ENCODE results near the gene HOXA11. TPM values are rescaled to one million over a fixed set of nuclear protein-coding genes. Genes with fewer than 3 reads are reported as not detected.

HOXA11 gene
- polyA plus RNA-seq, 4 donors = 35.0 to 41.3 (median 39.7) TPM

GRCh38 chr7:27148756-27149641, 36.0 kb downstream of the HOXA11 start:
- no peak for DNase-seq (ENCODE audit: low read depth in 4 of 4, low spot score in 3 of 4)

- no peak for DNase-seq (ENCODE audit: low read depth in 4 of 4, low spot score in 3 of 4)
These were observed 36.8 kb downstream of the HOXA11 start for GRCh38 chr7:27148031-27148755.

DNA sequence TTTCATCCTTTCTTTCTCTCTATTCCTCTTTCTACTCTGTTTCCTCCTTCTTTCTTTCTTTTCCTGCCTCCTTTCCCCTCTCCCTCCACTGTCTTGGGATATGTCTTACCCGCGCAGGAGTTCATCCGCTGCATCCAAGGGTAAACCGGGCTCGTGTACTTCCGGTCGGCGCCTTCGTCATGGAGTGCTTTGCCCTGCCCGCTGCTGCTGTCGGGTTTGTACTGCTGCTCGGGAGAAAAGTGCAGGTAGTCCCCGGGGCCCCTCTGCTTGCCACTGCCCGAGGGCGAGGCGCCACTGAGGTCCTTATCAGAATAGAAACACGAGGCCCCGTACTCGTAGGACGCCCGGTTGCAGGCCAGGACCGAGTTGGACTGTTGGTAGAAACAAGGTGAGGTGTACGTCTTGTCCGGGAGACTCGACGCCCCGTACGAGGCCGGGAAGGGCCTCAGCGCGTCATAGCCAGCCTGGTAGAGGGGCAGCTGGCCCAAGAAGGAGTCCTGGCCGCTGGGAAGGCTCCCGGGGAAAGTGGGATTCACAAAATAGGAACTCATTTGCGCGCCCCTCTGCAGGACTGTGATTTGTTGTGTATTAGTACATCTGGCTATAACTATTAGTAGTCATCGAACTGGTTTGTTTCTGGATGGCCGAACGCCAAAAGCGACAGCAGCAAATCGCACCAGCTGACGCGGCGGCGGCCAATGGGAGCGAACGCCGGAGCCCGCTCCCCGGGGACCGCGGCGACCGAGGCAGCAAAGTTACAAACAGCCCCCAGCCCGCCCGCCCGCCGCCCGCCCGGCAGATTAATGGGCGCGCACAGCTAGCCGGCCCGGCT, 37.6 kb downstream of the HOXA11 start, which contains the start of gene HOXA6:
HOXA6 (minus strand) TSS at position 576 of the 832 bp plus-strand sequence; CDS start at position 551, 25 bp downstream.
- DNase-seq (ENCODE audit: low read depth in 4 of 4, low spot score in 3 of 4) = no peak

- no peak for DNase-seq (ENCODE audit: low read depth in 4 of 4, low spot score in 3 of 4)
These were observed 38.4 kb downstream of the HOXA11 start for GRCh38 chr7:27146491-27147198.

GRCh38 chr7:27145914-27146412, 39.1 kb downstream of the HOXA11 start:
- DNase-seq (ENCODE audit: low read depth in 4 of 4, low spot score in 3 of 4) = no peak

GRCh38 chr7:27145165-27145913, 39.7 kb downstream of the HOXA11 start:
- no peak for DNase-seq (ENCODE audit: low read depth in 4 of 4, low spot score in 3 of 4)

GRCh38 chr7:27144781-27145164, 40.3 kb downstream of the HOXA11 start:
- no peak for DNase-seq (ENCODE audit: low read depth in 4 of 4, low spot score in 3 of 4)

GRCh38 chr7:27143950-27144780, 40.9 kb downstream of the HOXA11 start:
- DNase-seq (ENCODE audit: low read depth in 4 of 4, low spot score in 3 of 4) = no peak

GRCh38 chr7:27143023-27143949, 41.7 kb downstream of the HOXA11 start, which contains the start of gene HOXA5:
TSS of gene HOXA5 (minus strand) at chr7:27143681. CDS start at chr7:27143607, 74 bp downstream.
- DNase-seq (ENCODE audit: low read depth in 4 of 4, low spot score in 3 of 4) = peak in 2 of 4 donors; percentile 88 to 90

GRCh38 chr7:27142580-27143022, 42.4 kb downstream of the HOXA11 start:
- no peak for DNase-seq (ENCODE audit: low read depth in 4 of 4, low spot score in 3 of 4)

- DNase-seq (ENCODE audit: low read depth in 4 of 4, low spot score in 3 of 4) = no peak
These were observed 43.0 kb downstream of the HOXA11 start for GRCh38 chr7:27141923-27142579.

- no peak for DNase-seq (ENCODE audit: low read depth in 4 of 4, low spot score in 3 of 4)
These were observed 43.7 kb downstream of the HOXA11 start for GRCh38 chr7:27141137-27141922.

DNA sequence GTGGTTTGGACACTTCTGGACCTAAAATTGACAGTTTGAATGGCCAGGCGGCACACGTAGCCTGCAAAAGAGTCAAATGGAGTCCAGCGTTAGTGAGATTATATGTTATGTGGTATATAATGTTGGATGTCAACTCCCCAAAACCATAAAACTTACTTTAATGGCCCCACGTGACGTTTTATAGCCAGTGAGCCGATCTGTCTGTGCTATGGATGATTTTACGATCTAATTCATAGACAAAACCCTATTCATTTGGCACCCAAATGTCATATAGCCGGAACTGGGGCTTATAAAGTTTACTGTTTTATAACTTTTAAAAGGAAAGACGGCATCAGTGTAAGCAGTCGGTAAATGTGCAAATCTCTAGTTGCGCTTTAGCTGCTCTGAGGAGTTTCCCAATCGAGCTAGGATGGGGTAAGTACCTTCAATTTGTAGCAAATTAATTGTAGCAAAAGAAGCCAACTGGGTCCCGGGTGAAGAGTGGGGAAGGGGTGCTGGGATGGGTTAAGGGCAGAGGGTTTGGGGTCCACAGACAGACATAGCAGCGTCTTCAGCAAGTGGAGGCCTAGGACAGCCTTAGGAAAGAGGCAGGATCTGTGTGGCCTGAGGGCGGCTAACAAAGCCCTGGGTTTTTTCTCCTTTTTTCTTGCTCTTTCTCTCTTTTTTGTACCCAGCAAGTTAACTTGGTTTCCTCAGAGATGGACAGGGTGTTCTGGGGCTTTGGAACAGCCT, 44.7 kb downstream of the HOXA11 start:
- no peak for DNase-seq (ENCODE audit: low read depth in 4 of 4, low spot score in 3 of 4)

DNA sequence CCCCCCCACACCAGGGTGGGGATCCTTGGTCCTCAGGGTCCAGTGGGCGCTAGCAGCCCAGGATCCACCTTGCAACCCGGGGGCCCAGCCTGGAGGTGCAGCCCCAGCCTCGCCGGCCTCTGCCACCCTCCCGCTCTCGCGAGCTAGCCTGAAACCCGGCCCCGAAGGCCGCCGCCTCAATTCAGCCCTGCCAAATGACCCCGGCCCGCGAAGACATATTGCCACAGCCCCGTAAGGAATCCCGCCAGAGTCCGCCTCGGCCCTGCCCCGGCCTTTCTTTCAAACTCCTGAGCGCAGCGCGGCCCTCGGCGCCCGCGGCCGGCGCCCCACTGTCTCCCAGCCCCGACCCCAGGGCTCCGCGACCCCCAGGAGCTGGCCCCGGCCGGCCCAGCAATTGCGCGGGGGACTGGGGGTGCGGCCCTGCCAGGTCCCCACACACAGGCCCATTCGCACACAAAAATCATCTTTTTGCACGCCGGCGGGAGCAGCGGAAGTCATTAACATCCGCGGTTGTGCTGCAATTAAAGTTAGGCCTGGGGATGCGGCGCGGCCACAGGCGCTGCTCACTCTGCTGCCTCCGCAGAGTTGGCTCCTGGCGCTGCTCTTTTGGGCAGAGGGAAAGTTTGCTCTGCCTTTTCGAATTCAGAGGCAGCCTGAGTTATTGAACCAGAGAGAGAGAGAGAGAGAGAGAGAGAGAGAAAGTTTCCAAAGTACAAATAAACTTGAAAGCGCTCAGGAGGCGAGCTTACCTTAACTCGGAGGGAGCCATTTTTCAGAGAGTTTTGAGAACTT, 45.5 kb downstream of the HOXA11 start:
- no peak for DNase-seq (ENCODE audit: low read depth in 4 of 4, low spot score in 3 of 4)

Measured in right renal pelvis (tissue), 4 donors.